HepG2 (cell line): Measurements from ENCODE around the gene RNU4-1. TPM values are rescaled to one million over a fixed set of nuclear protein-coding genes. Genes with fewer than 3 reads are reported as not detected.

Experiments used
- FOXK2 ChIP-seq: fragments of 450-650 bp; IDR thresholded peaks from 2 replicates; pipeline ENCODE4 v1.6.1; 2016
- GATAD2A ChIP-seq: IDR thresholded peaks from 2 replicates; pipeline ENCODE4 v1.6.1; 2016
- HNRNPL ChIP-seq: fragments of 200-400 bp; formaldehyde crosslinking; IDR thresholded peaks from 2 replicates; pipeline ENCODE4 v1.6.1; 2017; ENCODE audit warnings: mild to moderate bottlenecking, low read depth, low read length
- MIXL1 ChIP-seq: IDR thresholded peaks from 2 replicates; pipeline ENCODE4 v1.6.1; 2016
- NCOR1 ChIP-seq: fragments of 200-600 bp; sonication (generic); IDR thresholded peaks from 2 replicates; pipeline ENCODE4 v1.7.0; 2017; ENCODE audit warnings: antibody characterized with exemption, low read length, borderline replicate concordance
- POLR2AphosphoS5 ChIP-seq: IDR thresholded peaks from 2 replicates; pipeline ENCODE4 v1.6.1; 2012; ENCODE audit warnings: low read depth, low read length
- RCOR2 ChIP-seq: IDR thresholded peaks from 2 replicates; pipeline ENCODE4 v1.6.1; 2016; ENCODE audit warnings: missing biosample characterization, missing genetic modification reagents
- SNAPC2 ChIP-seq: sonication (generic); formaldehyde crosslinking; IDR thresholded peaks from 2 replicates; pipeline ENCODE4 v1.8.1; 2022; ENCODE audit warnings: mild to moderate bottlenecking, missing genetic modification reagents
- THAP11 ChIP-seq: IDR thresholded peaks from 2 replicates; pipeline ENCODE4 v1.6.1; 2016; ENCODE audit warnings: missing biosample characterization, missing genetic modification reagents
- ZNF264 ChIP-seq: sonication (generic); formaldehyde crosslinking; IDR thresholded peaks from 2 replicates; pipeline ENCODE4 v1.4.0; 2020; ENCODE audit warnings: missing genetic modification reagents
- ZNF333 ChIP-seq: sonication (generic); formaldehyde crosslinking; IDR thresholded peaks from 2 replicates; pipeline ENCODE4 v1.4.0; 2020; ENCODE audit warnings: mild to moderate bottlenecking, missing genetic modification reagents, borderline replicate concordance
- ZNF441 ChIP-seq: sonication (generic); formaldehyde crosslinking; IDR thresholded peaks from 2 replicates; pipeline ENCODE4 v1.7.0; 2021; ENCODE audit warnings: missing genetic modification reagents, borderline replicate concordance
- ZSCAN20 ChIP-seq: sonication (generic); formaldehyde crosslinking; IDR thresholded peaks from 2 replicates; pipeline ENCODE4 v1.4.0; 2020; ENCODE audit warnings: missing genetic modification reagents, mild to moderate bottlenecking, borderline replicate concordance
- polyA plus RNA-seq, 8 experiments: library from polyadenylated mRNA; depleted of rRNA in 3 of 8; stranded (reverse) in 7 of 8; unstranded in 1 of 8; fragments of >200 nt; fragmentation: Illumina TruSeq in 4 of 8; extraction: Trizol in 4 of 8; gene quantifications; 2 replicates each; pipeline versions ENCODE4 v1.2.1 to v1.2.3, GENCODE V29; 2011 to 2016; ENCODE audit warnings: low read depth in 4 of 8, missing spikeins in 1 of 8, mixed read lengths in 1 of 8; ENCODE audit not compliant: insufficient read depth in 1 of 8
- total RNA-seq, 5 experiments: library from RNA; depleted of rRNA; stranded (reverse); fragments of >200 nt; fragmentation: Illumina TruSeq; extraction: Trizol; gene quantifications; 2 replicates each; pipeline ENCODE4 v1.2.3, GENCODE V29; 2016; ENCODE audit warnings: low read depth in 1 of 5
- TF ChIP-seq, protein P1 (sequence below): sonication (generic); formaldehyde crosslinking; IDR thresholded peaks from 2 replicates; pipeline ENCODE4 v1.5.1; 2020; ENCODE audit warnings: mild to moderate bottlenecking, missing genetic modification reagents, borderline replicate concordance
- TF ChIP-seq, protein P2 (sequence below): sonication (generic); formaldehyde crosslinking; IDR thresholded peaks from 2 replicates; pipeline ENCODE4 v1.8.0; 2022; ENCODE audit warnings: mild to moderate bottlenecking, missing genetic modification reagents, borderline replicate concordance
- TF ChIP-seq, protein P3 (sequence below): sonication (generic); formaldehyde crosslinking; IDR thresholded peaks from 2 replicates; pipeline ENCODE4 v1.9.0; 2022; ENCODE audit warnings: missing genetic modification reagents, mild to moderate bottlenecking, borderline replicate concordance
- TF ChIP-seq, protein P4 (sequence below): sonication (generic); formaldehyde crosslinking; IDR thresholded peaks from 2 replicates; pipeline ENCODE4 v1.5.0; 2020; ENCODE audit warnings: missing genetic modification reagents
- TF ChIP-seq, protein P5 (sequence below): sonication (generic); formaldehyde crosslinking; IDR thresholded peaks from 2 replicates; pipeline ENCODE4 v1.9.0; 2021; ENCODE audit warnings: missing genetic modification reagents, borderline replicate concordance

The RNU4-1 gene
- total and polyA plus RNA-seq, 2 of the 13 experiments (the other 11 are each of a cell fraction or from before 2014, with no cell fraction given): 7,407 TPM; not detected in 1

DNA sequence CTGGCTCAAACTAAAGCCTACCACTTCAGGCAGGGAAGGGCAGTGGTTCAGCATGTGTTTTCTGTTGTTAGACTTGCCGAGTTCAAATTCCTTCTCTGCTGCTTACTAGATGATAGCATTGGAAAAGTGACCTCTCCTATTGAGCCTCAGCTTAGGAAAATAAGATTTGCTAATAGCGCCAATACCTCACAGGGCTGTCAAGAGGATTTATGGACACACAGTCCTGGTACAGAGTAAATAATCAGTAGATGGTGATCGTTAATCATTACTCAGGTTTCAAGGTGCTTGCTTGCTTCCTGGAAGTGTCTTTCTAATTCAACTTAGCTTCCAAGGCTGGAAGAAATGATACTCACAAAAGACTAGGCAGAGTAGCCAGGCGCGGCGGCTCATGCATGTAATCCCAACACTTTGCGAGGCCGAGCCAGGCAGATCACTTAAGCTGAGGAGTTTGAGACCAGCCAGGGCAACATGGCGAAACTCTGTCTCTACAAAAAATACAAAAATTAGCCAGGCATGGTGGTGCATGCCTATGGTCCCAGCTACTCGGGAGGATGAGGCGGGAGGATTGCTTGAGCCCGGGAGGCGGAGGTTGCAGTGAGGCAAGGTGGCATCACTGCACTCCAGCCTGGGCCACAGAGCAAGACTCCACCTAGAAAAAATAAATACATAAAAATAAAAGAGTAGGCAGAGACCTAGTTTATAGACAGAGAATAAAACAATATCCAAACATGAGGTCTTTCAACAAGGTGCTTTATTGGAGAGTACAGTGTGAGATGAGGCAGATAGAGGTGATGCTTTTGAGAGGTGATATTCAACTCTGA lies 28.6 kb upstream of the RNU4-1 start (continued):
- TF ChIP-seq, protein P1, sequence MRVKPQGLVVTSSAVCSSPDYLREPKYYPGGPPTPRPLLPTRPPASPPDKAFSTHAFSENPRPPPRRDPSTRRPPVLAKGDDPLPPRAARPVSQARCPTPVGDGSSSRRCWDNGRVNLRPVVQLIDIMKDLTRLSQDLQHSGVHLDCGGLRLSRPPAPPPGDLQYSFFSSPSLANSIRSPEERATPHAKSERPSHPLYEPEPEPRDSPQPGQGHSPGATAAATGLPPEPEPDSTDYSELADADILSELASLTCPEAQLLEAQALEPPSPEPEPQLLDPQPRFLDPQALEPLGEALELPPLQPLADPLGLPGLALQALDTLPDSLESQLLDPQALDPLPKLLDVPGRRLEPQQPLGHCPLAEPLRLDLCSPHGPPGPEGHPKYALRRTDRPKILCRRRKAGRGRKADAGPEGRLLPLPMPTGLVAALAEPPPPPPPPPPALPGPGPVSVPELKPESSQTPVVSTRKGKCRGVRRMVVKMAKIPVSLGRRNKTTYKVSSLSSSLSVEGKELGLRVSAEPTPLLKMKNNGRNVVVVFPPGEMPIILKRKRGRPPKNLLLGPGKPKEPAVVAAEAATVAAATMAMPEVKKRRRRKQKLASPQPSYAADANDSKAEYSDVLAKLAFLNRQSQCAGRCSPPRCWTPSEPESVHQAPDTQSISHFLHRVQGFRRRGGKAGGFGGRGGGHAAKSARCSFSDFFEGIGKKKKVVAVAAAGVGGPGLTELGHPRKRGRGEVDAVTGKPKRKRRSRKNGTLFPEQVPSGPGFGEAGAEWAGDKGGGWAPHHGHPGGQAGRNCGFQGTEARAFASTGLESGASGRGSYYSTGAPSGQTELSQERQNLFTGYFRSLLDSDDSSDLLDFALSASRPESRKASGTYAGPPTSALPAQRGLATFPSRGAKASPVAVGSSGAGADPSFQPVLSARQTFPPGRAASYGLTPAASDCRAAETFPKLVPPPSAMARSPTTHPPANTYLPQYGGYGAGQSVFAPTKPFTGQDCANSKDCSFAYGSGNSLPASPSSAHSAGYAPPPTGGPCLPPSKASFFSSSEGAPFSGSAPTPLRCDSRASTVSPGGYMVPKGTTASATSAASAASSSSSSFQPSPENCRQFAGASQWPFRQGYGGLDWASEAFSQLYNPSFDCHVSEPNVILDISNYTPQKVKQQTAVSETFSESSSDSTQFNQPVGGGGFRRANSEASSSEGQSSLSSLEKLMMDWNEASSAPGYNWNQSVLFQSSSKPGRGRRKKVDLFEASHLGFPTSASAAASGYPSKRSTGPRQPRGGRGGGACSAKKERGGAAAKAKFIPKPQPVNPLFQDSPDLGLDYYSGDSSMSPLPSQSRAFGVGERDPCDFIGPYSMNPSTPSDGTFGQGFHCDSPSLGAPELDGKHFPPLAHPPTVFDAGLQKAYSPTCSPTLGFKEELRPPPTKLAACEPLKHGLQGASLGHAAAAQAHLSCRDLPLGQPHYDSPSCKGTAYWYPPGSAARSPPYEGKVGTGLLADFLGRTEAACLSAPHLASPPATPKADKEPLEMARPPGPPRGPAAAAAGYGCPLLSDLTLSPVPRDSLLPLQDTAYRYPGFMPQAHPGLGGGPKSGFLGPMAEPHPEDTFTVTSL: peak; percentile 63; the same call in 1 of the 2 replicates
- TF ChIP-seq ZSCAN20 (CRISPR knock-in tag) (no peak), ZNF333 (CRISPR knock-in tag) (no peak), HNRNPL (no peak), ZNF441 (CRISPR knock-in tag) (0 out of 2 replicates have a peak, but pooled peaks have one; percentile 8), ZNF264 (CRISPR knock-in tag) (0 out of 2 replicates have a peak, but pooled peaks have one; percentile 31), MIXL1 (peak; percentile 69; the same call in 1 of the 2 replicates), GATAD2A (peak; percentile 86), POLR2AphosphoS5 (peak; percentile 30; the same call in 1 of the 2 replicates), NCOR1 (peak; percentile 28; the same call in 1 of the 2 replicates), SNAPC2 (CRISPR knock-in tag) (no peak), THAP11 (CRISPR knock-in tag) (peak; percentile 73; the same call in 1 of the 2 replicates), FOXK2 (peak; percentile 40; the same call in 1 of the 2 replicates), RCOR2 (CRISPR knock-in tag) (peak; percentile 64; the same call in 1 of the 2 replicates)
- TF ChIP-seq, protein P2, sequence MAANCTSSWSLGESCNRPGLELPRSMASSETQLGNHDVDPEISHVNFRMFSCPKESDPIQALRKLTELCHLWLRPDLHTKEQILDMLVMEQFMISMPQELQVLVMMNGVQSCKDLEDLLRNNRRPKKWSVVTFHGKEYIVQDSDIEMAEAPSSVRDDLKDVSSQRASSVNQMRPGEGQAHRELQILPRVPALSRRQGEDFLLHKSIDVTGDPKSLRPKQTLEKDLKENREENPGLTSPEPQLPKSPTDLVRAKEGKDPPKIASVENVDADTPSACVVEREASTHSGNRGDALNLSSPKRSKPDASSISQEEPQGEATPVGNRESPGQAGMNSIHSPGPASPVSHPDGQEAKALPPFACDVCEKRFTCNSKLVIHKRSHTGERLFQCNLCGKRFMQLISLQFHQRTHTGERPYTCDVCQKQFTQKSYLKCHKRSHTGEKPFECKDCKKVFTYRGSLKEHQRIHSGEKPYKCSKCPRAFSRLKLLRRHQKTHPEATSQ (CRISPR knock-in tag): no peak
- TF ChIP-seq, protein P3, sequence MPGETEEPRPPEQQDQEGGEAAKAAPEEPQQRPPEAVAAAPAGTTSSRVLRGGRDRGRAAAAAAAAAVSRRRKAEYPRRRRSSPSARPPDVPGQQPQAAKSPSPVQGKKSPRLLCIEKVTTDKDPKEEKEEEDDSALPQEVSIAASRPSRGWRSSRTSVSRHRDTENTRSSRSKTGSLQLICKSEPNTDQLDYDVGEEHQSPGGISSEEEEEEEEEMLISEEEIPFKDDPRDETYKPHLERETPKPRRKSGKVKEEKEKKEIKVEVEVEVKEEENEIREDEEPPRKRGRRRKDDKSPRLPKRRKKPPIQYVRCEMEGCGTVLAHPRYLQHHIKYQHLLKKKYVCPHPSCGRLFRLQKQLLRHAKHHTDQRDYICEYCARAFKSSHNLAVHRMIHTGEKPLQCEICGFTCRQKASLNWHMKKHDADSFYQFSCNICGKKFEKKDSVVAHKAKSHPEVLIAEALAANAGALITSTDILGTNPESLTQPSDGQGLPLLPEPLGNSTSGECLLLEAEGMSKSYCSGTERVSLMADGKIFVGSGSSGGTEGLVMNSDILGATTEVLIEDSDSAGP (CRISPR knock-in tag): peak; percentile 44; the same call in 1 of the 2 replicates
- TF ChIP-seq, protein P4, sequence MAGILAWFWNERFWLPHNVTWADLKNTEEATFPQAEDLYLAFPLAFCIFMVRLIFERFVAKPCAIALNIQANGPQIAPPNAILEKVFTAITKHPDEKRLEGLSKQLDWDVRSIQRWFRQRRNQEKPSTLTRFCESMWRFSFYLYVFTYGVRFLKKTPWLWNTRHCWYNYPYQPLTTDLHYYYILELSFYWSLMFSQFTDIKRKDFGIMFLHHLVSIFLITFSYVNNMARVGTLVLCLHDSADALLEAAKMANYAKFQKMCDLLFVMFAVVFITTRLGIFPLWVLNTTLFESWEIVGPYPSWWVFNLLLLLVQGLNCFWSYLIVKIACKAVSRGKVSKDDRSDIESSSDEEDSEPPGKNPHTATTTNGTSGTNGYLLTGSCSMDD: no peak
- TF ChIP-seq, protein P5, sequence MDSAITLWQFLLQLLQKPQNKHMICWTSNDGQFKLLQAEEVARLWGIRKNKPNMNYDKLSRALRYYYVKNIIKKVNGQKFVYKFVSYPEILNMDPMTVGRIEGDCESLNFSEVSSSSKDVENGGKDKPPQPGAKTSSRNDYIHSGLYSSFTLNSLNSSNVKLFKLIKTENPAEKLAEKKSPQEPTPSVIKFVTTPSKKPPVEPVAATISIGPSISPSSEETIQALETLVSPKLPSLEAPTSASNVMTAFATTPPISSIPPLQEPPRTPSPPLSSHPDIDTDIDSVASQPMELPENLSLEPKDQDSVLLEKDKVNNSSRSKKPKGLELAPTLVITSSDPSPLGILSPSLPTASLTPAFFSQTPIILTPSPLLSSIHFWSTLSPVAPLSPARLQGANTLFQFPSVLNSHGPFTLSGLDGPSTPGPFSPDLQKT: no peak
